HepG2 (cell line): ENCODE data around the gene ZDHHC19. TPM values are rescaled to one million over a fixed set of nuclear protein-coding genes. Genes with fewer than 3 reads are reported as not detected.

ENCODE experiments used
- ARID2 ChIP-seq: sonication (generic); formaldehyde crosslinking; IDR thresholded peaks from 2 replicates; pipeline ENCODE4 v1.8.1; 2022; ENCODE audit warnings: mild to moderate bottlenecking, missing genetic modification reagents, borderline replicate concordance
- CENPT ChIP-seq: sonication (generic); formaldehyde crosslinking; IDR thresholded peaks from 2 replicates; pipeline ENCODE4 v1.8.0; 2022; ENCODE audit warnings: low read depth, mild to moderate bottlenecking, moderate library complexity, missing genetic modification reagents
- HCFC1 ChIP-seq: fragments of 150-350 bp; IDR thresholded peaks from 2 replicates; pipeline ENCODE4 v1.6.1; 2014; ENCODE audit warnings: low read depth, low read length
- KLF15 ChIP-seq: sonication (generic); formaldehyde crosslinking; IDR thresholded peaks from 2 replicates; pipeline ENCODE4 v1.8.1; 2023; ENCODE audit warnings: borderline replicate concordance, mild to moderate bottlenecking, inconsistent platforms, missing genetic modification reagents, mixed read lengths
- MXD4 ChIP-seq: IDR thresholded peaks from 2 replicates; pipeline ENCODE4 v1.6.1; 2016; ENCODE audit warnings: mild to moderate bottlenecking, missing biosample characterization, missing genetic modification reagents
- TMF1 ChIP-seq: sonication (generic); formaldehyde crosslinking; IDR thresholded peaks from 2 replicates; pipeline ENCODE4 v1.8.1; 2022; ENCODE audit warnings: low read depth, missing genetic modification reagents
- ZBTB42 ChIP-seq: sonication (generic); formaldehyde crosslinking; IDR thresholded peaks from 2 replicates; pipeline ENCODE4 v1.5.0; 2020; ENCODE audit warnings: mild to moderate bottlenecking, missing genetic modification reagents
- ZFP36 ChIP-seq: fragments of 150-350 bp; IDR thresholded peaks from 2 replicates; pipeline ENCODE4 v1.6.1; 2018; ENCODE audit warnings: borderline replicate concordance, low read length, low read depth; ENCODE audit not compliant: partially characterized antibody
- ZNF138 ChIP-seq: sonication (generic); formaldehyde crosslinking; IDR thresholded peaks from 2 replicates; pipeline ENCODE4 v1.5.0; 2020; ENCODE audit warnings: mild to moderate bottlenecking, low read depth, missing genetic modification reagents
- ZNF772 ChIP-seq: sonication (generic); formaldehyde crosslinking; IDR thresholded peaks from 2 replicates; pipeline ENCODE4 v1.5.0; 2020; ENCODE audit warnings: mild to moderate bottlenecking, missing genetic modification reagents
- ZSCAN20 ChIP-seq: sonication (generic); formaldehyde crosslinking; IDR thresholded peaks from 2 replicates; pipeline ENCODE4 v1.4.0; 2020; ENCODE audit warnings: missing genetic modification reagents, mild to moderate bottlenecking, borderline replicate concordance
- polyA plus RNA-seq, 8 experiments: library from polyadenylated mRNA; depleted of rRNA in 3 of 8; stranded (reverse) in 7 of 8; unstranded in 1 of 8; fragments of >200 nt; fragmentation: Illumina TruSeq in 4 of 8; extraction: Trizol in 4 of 8; gene quantifications; 2 replicates each; pipeline versions ENCODE4 v1.2.1 to v1.2.3, GENCODE V29; 2011 to 2016; ENCODE audit warnings: low read depth in 4 of 8, missing spikeins in 1 of 8, mixed read lengths in 1 of 8; ENCODE audit not compliant: insufficient read depth in 1 of 8
- total RNA-seq, 5 experiments: library from RNA; depleted of rRNA; stranded (reverse); fragments of >200 nt; fragmentation: Illumina TruSeq; extraction: Trizol; gene quantifications; 2 replicates each; pipeline ENCODE4 v1.2.3, GENCODE V29; 2016; ENCODE audit warnings: low read depth in 1 of 5
- TF ChIP-seq, protein P1 (sequence below): IDR thresholded peaks from 2 replicates; pipeline ENCODE4 v1.6.1; 2016
- TF ChIP-seq, protein P2 (sequence below): fragments of 450-650 bp; IDR thresholded peaks from 2 replicates; pipeline ENCODE4 v1.6.1; 2017; ENCODE audit warnings: mild to moderate bottlenecking
- TF ChIP-seq, protein P3 (sequence below): sonication (generic); formaldehyde crosslinking; IDR thresholded peaks from 2 replicates; pipeline ENCODE4 v1.5.1; 2020; ENCODE audit warnings: mild to moderate bottlenecking, missing genetic modification reagents
- TF ChIP-seq, protein P4 (sequence below): sonication (generic); formaldehyde crosslinking; IDR thresholded peaks from 2 replicates; pipeline ENCODE4 v1.5.0; 2020; ENCODE audit warnings: mild to moderate bottlenecking, missing genetic modification reagents

Gene ZDHHC19
- total and polyA plus RNA-seq, 2 of the 13 experiments (the other 11 are each of a cell fraction or from before 2014, with no cell fraction given) = 0.22 to 0.53 TPM

DNA sequence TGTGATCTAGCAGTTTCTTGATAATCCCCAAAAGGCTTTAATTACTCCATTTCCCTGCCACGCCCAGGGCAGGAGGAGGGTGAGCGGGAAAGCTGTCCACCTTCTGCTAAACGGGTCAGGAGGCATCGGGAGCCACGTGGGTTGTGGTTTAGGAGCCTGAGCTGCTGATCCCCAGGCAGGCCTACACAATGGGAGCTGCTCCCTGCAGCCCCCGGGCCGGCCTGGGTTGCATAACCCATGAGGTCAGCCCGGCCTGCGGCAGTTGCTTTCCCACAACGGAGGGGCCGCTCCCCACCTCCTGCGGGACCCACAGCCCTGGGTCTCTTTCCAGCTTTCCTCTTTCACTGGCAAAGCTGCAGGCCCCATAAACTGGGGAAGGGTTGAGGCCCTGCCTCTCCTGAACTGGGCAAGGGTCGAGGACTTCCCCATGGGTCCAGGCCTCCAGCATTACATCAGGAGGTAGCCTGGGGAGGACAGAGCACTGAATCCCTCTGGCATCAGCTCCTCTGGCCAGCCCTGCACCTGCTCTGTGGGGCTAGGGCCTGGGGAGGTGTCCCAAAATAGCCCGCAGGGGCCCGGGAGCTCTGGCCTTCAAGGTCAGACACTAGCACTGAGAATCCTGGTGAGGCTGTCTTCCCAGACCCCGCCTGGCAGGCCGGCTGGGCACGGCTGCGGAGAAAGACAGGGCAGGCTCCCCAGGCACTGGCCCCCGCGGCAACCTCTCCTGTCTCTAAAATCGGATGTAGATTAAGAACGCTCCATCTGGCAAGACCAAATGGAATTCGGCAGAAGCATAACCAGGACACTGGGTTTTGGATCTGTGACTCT lies 47.3 kb downstream of the ZDHHC19 start (continued):
- TF ChIP-seq HCFC1 (no peak), ZNF138 (CRISPR knock-in tag) (no peak), ZFP36 (no peak), ARID2 (CRISPR knock-in tag) (no peak), ZNF772 (CRISPR knock-in tag) (0 out of 2 replicates have a peak, but pooled peaks have one; percentile 52), ZSCAN20 (CRISPR knock-in tag) (no peak; the same call in 1 of the 2 replicates), ZBTB42 (CRISPR knock-in tag) (no peak), KLF15 (CRISPR knock-in tag) (no peak), CENPT (CRISPR knock-in tag) (no peak), TMF1 (CRISPR knock-in tag) (no peak), MXD4 (CRISPR knock-in tag) (no peak)
- TF ChIP-seq, protein P1, sequence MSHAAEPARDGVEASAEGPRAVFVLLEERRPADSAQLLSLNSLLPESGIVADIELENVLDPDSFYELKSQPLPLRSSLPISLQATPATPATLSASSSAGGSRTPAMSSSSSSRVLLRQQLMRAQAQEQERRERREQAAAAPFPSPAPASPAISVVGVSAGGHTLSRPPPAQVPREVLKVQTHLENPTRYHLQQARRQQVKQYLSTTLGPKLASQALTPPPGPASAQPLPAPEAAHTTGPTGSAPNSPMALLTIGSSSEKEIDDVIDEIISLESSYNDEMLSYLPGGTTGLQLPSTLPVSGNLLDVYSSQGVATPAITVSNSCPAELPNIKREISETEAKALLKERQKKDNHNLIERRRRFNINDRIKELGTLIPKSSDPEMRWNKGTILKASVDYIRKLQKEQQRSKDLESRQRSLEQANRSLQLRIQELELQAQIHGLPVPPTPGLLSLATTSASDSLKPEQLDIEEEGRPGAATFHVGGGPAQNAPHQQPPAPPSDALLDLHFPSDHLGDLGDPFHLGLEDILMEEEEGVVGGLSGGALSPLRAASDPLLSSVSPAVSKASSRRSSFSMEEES = 0 out of 2 replicates have a peak, but pooled peaks have one; percentile 38
- TF ChIP-seq, protein P2, sequence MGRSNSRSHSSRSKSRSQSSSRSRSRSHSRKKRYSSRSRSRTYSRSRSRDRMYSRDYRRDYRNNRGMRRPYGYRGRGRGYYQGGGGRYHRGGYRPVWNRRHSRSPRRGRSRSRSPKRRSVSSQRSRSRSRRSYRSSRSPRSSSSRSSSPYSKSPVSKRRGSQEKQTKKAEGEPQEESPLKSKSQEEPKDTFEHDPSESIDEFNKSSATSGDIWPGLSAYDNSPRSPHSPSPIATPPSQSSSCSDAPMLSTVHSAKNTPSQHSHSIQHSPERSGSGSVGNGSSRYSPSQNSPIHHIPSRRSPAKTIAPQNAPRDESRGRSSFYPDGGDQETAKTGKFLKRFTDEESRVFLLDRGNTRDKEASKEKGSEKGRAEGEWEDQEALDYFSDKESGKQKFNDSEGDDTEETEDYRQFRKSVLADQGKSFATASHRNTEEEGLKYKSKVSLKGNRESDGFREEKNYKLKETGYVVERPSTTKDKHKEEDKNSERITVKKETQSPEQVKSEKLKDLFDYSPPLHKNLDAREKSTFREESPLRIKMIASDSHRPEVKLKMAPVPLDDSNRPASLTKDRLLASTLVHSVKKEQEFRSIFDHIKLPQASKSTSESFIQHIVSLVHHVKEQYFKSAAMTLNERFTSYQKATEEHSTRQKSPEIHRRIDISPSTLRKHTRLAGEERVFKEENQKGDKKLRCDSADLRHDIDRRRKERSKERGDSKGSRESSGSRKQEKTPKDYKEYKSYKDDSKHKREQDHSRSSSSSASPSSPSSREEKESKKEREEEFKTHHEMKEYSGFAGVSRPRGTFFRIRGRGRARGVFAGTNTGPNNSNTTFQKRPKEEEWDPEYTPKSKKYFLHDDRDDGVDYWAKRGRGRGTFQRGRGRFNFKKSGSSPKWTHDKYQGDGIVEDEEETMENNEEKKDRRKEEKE = no peak
- TF ChIP-seq, protein P3, sequence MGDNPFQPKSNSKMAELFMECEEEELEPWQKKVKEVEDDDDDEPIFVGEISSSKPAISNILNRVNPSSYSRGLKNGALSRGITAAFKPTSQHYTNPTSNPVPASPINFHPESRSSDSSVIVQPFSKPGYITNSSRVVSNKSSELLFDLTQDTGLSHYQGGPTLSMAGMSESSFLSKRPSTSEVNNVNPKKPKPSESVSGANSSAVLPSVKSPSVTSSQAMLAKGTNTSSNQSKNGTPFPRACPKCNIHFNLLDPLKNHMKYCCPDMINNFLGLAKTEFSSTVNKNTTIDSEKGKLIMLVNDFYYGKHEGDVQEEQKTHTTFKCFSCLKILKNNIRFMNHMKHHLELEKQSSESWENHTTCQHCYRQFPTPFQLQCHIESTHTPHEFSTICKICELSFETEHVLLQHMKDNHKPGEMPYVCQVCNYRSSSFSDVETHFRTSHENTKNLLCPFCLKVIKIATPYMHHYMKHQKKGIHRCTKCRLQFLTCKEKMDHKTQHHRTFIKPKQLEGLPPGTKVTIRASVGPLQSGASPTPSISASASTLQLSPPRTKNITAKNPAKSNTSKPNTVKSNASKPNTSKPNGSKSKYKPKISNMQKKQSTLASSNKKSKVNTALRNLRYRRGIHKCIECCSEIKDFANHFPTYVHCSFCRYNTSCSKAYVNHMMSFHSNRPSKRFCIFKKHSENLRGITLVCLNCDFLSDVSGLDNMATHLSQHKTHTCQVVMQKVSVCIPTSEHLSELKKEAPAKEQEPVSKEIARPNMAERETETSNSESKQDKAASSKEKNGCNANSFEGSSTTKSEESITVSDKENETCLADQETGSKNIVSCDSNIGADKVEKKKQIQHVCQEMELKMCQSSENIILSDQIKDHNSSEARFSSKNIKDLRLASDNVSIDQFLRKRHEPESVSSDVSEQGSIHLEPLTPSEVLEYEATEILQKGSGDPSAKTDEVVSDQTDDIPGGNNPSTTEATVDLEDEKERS = peak; percentile 40; the same call in 1 of the 2 replicates
- TF ChIP-seq, protein P4, sequence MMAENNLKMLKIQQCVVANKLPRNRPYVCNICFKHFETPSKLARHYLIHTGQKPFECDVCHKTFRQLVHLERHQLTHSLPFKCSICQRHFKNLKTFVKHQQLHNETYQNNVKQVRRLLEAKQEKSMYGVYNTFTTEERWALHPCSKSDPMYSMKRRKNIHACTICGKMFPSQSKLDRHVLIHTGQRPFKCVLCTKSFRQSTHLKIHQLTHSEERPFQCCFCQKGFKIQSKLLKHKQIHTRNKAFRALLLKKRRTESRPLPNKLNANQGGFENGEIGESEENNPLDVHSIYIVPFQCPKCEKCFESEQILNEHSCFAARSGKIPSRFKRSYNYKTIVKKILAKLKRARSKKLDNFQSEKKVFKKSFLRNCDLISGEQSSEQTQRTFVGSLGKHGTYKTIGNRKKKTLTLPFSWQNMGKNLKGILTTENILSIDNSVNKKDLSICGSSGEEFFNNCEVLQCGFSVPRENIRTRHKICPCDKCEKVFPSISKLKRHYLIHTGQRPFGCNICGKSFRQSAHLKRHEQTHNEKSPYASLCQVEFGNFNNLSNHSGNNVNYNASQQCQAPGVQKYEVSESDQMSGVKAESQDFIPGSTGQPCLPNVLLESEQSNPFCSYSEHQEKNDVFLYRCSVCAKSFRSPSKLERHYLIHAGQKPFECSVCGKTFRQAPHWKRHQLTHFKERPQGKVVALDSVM (CRISPR knock-in tag) = peak; percentile 66
